Suprapubic skin (tissue), 4 donors: ENCODE results near the gene CAPN13.

ENCODE experiments used
- CTCF ChIP-seq, 2 donors: fragments of 200-600 bp in 1 of 2; fragments of 450-650 bp in 1 of 2; sonication (generic) in 1 of 2; IDR thresholded peaks; one replicate each; pipeline ENCODE4 v1.5.1; 2016 to 2019; ENCODE audit warnings: antibody characterized with exemption in 2 of 2, mild to moderate bottlenecking in 1 of 2, moderate library complexity in 1 of 2
- POLR2A ChIP-seq, 2 donors: fragments of 450-650 bp; IDR thresholded peaks; one replicate each; pipeline ENCODE4 v1.6.1; 2017; ENCODE audit warnings: antibody characterized with exemption in 2 of 2, mild to moderate bottlenecking in 2 of 2, moderate library complexity in 2 of 2
- POLR2AphosphoS5 ChIP-seq, 3 donors: sonication (generic); formaldehyde crosslinking; IDR thresholded peaks; one replicate each; pipeline ENCODE4 v1.6.1; 2017; ENCODE audit warnings: antibody characterized with exemption in 3 of 3

- TF ChIP-seq POLR2AphosphoS5 (IDR thresholded peaks at IDR 0.05): no peak
- no peak for TF ChIP-seq CTCF (IDR thresholded peaks at IDR 0.05)
- no peak for TF ChIP-seq POLR2A (IDR thresholded peaks at IDR 0.05)
These were observed 40.6 kb downstream of the CAPN13 start for GRCh38 chr2:30766666-30767065.
